ENCODE measurements around the gene COG8. TPM values are rescaled to one million over a fixed set of nuclear protein-coding genes. Genes with fewer than 3 reads are reported as not detected.
"Not testable (repeated sequence)": the region's sequence is repeated elsewhere in the genome, so short reads cannot be mapped to it uniquely, and the experiment has no call there.

The COG8 gene
- total and polyA plus RNA-seq, 2 experiments from 2014 or later = 30.2 to 41.5 TPM

GRCh38 chr16:69302301-69302700 is 37.1 kb downstream of the COG8 start:
- no peak overlapping the region for H2AFZ ChIP-seq
- H3K79me2 ChIP-seq = no peaks in the 10 kb centered on the region
- H3K27me3 ChIP-seq = no peaks in the 10 kb centered on the region
- no peaks in the 10 kb centered on the region for H4K20me1 ChIP-seq (ENCODE audit: insufficient read depth, poor library complexity, severe bottlenecking)
- H3K27ac ChIP-seq = no peak overlapping the region
- H3K9me2 ChIP-seq (replicated peaks; ENCODE audit: insufficient read depth) = no peaks in the 10 kb centered on the region
- TF ChIP-seq CTCF (IDR thresholded peaks at IDR 0.05; ENCODE audit: poor library complexity) (no peak), EZH2 (IDR thresholded peaks at IDR 0.05; ENCODE audit: borderline replicate concordance) (no peak), EZH2phosphoT487 (IDR thresholded peaks at IDR 0.05; ENCODE audit: low read depth, severe bottlenecking, unreplicated experiment) (no peak)
- WGBS (ENCODE audit: low lambda C conversion rate, missing lambda C conversion rate) = 94% methylated on average over 4 of the region's 4 CpGs
- no peak overlapping the region for H3K4me3 ChIP-seq
- H3K9me3 ChIP-seq (ENCODE audit: low read depth) = no peaks in the 10 kb centered on the region
- DNase-seq (ENCODE audit: low spot score) = no peak
- no peaks in the 10 kb centered on the region for H3K4me1 ChIP-seq (ENCODE audit: insufficient read depth)
- no peak overlapping the region for H3K4me2 ChIP-seq
- no peaks in the 10 kb centered on the region for H3K36me3 ChIP-seq (replicated peaks; ENCODE audit: insufficient read depth, low read depth)

DNA sequence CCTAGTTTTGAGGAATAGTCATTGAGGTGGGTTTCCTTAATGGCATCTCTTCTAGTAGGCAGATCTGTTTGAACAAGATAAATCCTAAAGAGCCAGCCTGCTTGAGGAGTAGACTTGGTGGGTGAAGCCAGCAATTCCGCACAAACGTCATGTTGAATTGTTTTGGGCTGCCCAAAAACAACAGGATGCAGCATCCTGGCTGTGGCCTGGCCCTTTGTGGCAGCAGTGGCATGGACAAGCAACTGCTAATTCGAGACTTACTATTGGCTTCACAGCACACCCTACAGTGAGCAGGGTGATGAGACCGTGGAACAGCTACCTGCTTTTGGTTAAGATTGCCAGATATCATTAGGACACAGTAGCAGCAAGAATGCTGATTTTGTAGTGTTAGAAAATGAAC is 37.5 kb downstream of the COG8 start:
- H2AFZ ChIP-seq = no peak overlapping the region
- no peaks in the 10 kb centered on the region for H4K20me1 ChIP-seq (ENCODE audit: insufficient read depth, poor library complexity, severe bottlenecking)
- no peak overlapping the region for H3K27ac ChIP-seq
- no peaks in the 10 kb centered on the region for H3K79me2 ChIP-seq
- H3K4me3 ChIP-seq = no peak overlapping the region
- no peaks in the 10 kb centered on the region for H3K9me3 ChIP-seq (ENCODE audit: low read depth)
- H3K4me1 ChIP-seq (ENCODE audit: insufficient read depth) = no peaks in the 10 kb centered on the region
- no peaks in the 10 kb centered on the region for H3K27me3 ChIP-seq
- no peaks in the 10 kb centered on the region for H3K36me3 ChIP-seq (replicated peaks; ENCODE audit: insufficient read depth, low read depth)
- WGBS (ENCODE audit: low lambda C conversion rate, missing lambda C conversion rate) = 93% methylated on average over 4 of the region's 4 CpGs
- H3K4me2 ChIP-seq = no peak overlapping the region
- no peaks in the 10 kb centered on the region for H3K9me2 ChIP-seq (replicated peaks; ENCODE audit: insufficient read depth)
- no peak for DNase-seq (ENCODE audit: low spot score)
- TF ChIP-seq EZH2 (IDR thresholded peaks at IDR 0.05; ENCODE audit: borderline replicate concordance) (no peak), CTCF (IDR thresholded peaks at IDR 0.05; ENCODE audit: poor library complexity) (no peak)

DNA sequence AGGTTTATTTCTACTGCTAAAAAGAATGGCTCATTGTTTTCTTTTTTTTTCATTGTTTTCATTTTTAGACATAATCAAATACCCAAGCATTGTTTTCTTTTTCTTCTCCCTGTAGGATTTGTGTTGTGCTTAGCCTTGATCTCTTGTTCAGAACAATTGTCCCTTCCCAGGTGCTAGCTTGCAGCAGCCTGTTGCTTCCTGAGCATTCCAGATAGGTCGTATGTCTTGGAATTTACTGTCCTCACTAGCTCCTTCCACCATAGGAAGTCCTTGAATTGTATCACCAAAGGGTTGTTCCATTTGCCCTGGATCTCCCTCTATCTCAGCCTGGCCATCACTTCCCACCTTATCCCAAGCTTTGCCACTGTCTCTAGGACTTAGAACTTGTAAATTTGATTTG is 38.2 kb downstream of the COG8 start:
- WGBS (ENCODE audit: low lambda C conversion rate, missing lambda C conversion rate) = 84% methylated on average over 1 of the region's 1 CpG
- H4K20me1 ChIP-seq (ENCODE audit: insufficient read depth, poor library complexity, severe bottlenecking) = no peaks in the 10 kb centered on the region
- H3K9me3 ChIP-seq (ENCODE audit: low read depth) = no peaks in the 10 kb centered on the region
- H3K27ac ChIP-seq = no peak overlapping the region
- no peak overlapping the region for H3K4me3 ChIP-seq
- no peaks in the 10 kb centered on the region for H3K79me2 ChIP-seq
- no peaks in the 10 kb centered on the region for H3K9me2 ChIP-seq (replicated peaks; ENCODE audit: insufficient read depth)
- no peak overlapping the region for H2AFZ ChIP-seq
- no peak for DNase-seq (ENCODE audit: low spot score)
- TF ChIP-seq EZH2 (IDR thresholded peaks at IDR 0.05; ENCODE audit: borderline replicate concordance) (no peak), CTCF (IDR thresholded peaks at IDR 0.05; ENCODE audit: poor library complexity) (no peak), EZH2phosphoT487 (IDR thresholded peaks at IDR 0.05; ENCODE audit: low read depth, severe bottlenecking, unreplicated experiment) (no peak)
- H3K27me3 ChIP-seq = no peaks in the 10 kb centered on the region
- no peaks in the 10 kb centered on the region for H3K36me3 ChIP-seq (replicated peaks; ENCODE audit: insufficient read depth, low read depth)
- no peaks in the 10 kb centered on the region for H3K4me1 ChIP-seq (ENCODE audit: insufficient read depth)
- H3K4me2 ChIP-seq = no peak overlapping the region

DNA sequence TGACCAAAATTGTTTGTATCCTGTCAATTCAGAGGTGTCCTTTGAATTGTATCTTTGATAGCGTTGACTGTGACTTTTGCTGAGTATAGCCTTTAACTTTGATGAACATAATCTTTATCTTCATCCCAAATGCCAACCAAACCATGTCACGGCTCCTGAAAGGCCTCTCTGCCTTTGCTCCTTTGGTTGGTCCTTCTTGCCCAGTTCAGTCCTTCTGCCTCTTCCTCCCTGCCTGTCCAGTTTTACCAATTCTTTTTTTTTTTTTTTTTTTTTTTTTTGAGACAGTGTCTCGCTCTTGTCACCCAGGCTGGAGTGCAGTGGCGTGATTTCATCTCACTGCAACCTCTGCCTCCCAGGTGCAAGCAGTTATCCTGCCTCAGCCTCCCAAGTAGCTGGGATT is 41.1 kb downstream of the COG8 start:
- Histone ChIP-seq H3K9me2 (replicated peaks; ENCODE audit: insufficient read depth) (no peaks in the 10 kb centered on the region), H3K4me2 (no peak overlapping the region), H3K4me1 (ENCODE audit: insufficient read depth) (no peaks in the 10 kb centered on the region), H4K20me1 (ENCODE audit: insufficient read depth, poor library complexity, severe bottlenecking) (no peaks in the 10 kb centered on the region), H3K36me3 (replicated peaks; ENCODE audit: insufficient read depth, low read depth) (no peaks in the 10 kb centered on the region), H3K4me3 (no peak overlapping the region), H3K79me2 (no peaks in the 10 kb centered on the region), H3K9me3 (ENCODE audit: low read depth) (no peaks in the 10 kb centered on the region), H3K27ac (no peak overlapping the region), H3K27me3 (no peaks in the 10 kb centered on the region), H2AFZ (no peak overlapping the region)
- no peak for DNase-seq (ENCODE audit: low spot score)
- 99% methylated on average over 3 of the region's 4 CpGs for WGBS (ENCODE audit: low lambda C conversion rate, missing lambda C conversion rate)
- TF ChIP-seq CTCF (IDR thresholded peaks at IDR 0.05; ENCODE audit: poor library complexity) (no peak), EZH2 (IDR thresholded peaks at IDR 0.05; ENCODE audit: borderline replicate concordance) (no peak), EZH2phosphoT487 (IDR thresholded peaks at IDR 0.05; ENCODE audit: low read depth, severe bottlenecking, unreplicated experiment) (no peak)

DNA sequence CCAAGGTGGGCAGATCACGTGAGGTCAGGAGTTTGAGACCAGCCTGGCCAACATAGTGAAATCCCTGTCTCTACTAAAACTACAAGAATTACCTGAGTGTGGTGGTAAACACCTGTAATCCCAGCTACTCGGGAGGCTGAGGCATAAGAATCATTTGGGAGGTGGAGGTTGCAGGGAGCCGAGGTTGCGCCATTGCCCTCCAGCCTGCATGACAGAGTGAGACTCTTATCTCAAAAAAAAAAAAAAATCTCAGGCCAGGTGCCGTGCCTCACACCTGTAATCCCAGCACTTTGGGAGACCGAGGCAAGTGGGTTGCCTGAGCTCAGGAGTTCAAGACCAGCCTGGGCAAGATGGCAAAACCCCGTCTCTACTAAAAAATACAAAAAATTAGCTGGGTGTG is 42.6 kb downstream of the COG8 start:
- 96% methylated on average over 7 of the region's 7 CpGs for WGBS (ENCODE audit: low lambda C conversion rate, missing lambda C conversion rate)
- not testable (repeated sequence) for DNase-seq (ENCODE audit: low spot score); H3K9me3 ChIP-seq (ENCODE audit: low read depth); H4K20me1 ChIP-seq (ENCODE audit: insufficient read depth, poor library complexity, severe bottlenecking); H3K79me2 ChIP-seq; H3K27me3 ChIP-seq; H3K4me1 ChIP-seq (ENCODE audit: insufficient read depth); H3K4me3 ChIP-seq; H3K9me2 ChIP-seq (replicated peaks; ENCODE audit: insufficient read depth); H3K36me3 ChIP-seq (replicated peaks; ENCODE audit: insufficient read depth, low read depth); H3K27ac ChIP-seq; H2AFZ ChIP-seq; H3K4me2 ChIP-seq
